HL-60 (cell line): Measurements from ENCODE around the gene CYP1A1.

Experiments
- GABPA ChIP-seq: IDR thresholded peaks from 2 replicates; pipeline ENCODE4 v1.6.1; 2012; ENCODE audit warnings: low read depth
- POLR2AphosphoS5 ChIP-seq: IDR thresholded peaks from 2 replicates; pipeline ENCODE4 v1.6.1; 2012; ENCODE audit warnings: low read depth
- TF ChIP-seq, protein P1 (sequence below): IDR thresholded peaks from one replicate; pipeline ENCODE4 v1.5.1; 2011; ENCODE audit warnings: low read length, control low read depth, inconsistent platforms; ENCODE audit not compliant: insufficient read depth
- TF ChIP-seq, protein P2 (sequence below): IDR thresholded peaks from 2 replicates; pipeline ENCODE4 v1.6.1; 2012; ENCODE audit warnings: low read depth; ENCODE audit not compliant: insufficient replicate concordance

DNA sequence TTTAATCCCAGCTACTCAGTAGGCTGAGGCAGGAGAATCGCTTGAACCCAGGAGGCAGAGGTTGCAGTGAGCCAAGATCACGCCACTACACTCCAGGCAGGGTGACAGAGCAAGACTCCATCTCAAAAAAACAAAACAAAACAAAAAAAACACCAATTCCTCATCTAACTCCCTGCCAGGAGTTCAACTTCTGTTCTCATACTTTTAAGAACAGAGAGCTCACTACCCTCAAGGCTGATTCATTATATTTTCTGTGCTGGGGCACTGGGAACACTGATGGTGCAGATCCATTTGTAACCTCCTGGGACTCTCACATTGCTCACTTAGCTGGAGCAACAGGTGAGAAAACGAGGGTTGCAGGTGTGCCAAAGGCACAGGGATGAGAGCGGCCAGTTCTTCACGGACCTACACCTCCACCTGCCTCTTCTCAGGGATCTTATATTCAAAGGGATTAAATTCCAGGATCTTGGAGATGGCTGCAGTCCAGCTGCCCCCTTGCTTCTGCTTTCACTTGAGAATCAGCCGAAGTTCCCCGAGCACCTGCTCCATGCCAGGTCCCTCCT lies 44.2 kb upstream of the CYP1A1 start:
- TF ChIP-seq, protein P1, sequence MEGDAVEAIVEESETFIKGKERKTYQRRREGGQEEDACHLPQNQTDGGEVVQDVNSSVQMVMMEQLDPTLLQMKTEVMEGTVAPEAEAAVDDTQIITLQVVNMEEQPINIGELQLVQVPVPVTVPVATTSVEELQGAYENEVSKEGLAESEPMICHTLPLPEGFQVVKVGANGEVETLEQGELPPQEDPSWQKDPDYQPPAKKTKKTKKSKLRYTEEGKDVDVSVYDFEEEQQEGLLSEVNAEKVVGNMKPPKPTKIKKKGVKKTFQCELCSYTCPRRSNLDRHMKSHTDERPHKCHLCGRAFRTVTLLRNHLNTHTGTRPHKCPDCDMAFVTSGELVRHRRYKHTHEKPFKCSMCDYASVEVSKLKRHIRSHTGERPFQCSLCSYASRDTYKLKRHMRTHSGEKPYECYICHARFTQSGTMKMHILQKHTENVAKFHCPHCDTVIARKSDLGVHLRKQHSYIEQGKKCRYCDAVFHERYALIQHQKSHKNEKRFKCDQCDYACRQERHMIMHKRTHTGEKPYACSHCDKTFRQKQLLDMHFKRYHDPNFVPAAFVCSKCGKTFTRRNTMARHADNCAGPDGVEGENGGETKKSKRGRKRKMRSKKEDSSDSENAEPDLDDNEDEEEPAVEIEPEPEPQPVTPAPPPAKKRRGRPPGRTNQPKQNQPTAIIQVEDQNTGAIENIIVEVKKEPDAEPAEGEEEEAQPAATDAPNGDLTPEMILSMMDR: no peak
- TF ChIP-seq, protein P2, sequence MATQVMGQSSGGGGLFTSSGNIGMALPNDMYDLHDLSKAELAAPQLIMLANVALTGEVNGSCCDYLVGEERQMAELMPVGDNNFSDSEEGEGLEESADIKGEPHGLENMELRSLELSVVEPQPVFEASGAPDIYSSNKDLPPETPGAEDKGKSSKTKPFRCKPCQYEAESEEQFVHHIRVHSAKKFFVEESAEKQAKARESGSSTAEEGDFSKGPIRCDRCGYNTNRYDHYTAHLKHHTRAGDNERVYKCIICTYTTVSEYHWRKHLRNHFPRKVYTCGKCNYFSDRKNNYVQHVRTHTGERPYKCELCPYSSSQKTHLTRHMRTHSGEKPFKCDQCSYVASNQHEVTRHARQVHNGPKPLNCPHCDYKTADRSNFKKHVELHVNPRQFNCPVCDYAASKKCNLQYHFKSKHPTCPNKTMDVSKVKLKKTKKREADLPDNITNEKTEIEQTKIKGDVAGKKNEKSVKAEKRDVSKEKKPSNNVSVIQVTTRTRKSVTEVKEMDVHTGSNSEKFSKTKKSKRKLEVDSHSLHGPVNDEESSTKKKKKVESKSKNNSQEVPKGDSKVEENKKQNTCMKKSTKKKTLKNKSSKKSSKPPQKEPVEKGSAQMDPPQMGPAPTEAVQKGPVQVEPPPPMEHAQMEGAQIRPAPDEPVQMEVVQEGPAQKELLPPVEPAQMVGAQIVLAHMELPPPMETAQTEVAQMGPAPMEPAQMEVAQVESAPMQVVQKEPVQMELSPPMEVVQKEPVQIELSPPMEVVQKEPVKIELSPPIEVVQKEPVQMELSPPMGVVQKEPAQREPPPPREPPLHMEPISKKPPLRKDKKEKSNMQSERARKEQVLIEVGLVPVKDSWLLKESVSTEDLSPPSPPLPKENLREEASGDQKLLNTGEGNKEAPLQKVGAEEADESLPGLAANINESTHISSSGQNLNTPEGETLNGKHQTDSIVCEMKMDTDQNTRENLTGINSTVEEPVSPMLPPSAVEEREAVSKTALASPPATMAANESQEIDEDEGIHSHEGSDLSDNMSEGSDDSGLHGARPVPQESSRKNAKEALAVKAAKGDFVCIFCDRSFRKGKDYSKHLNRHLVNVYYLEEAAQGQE: no peak
- TF ChIP-seq POLR2AphosphoS5: no peak
- no peak for TF ChIP-seq GABPA
